HG03469 (cell line): ENCODE results near the gene IPO4.
"Not testable (repeated sequence)": the region's sequence is repeated elsewhere in the genome, so short reads cannot be mapped to it uniquely, and the experiment has no call there.

Experiments used
- ATAC-seq: cut with Tn5 transposase; IDR thresholded peaks from one replicate; pipeline ENCODE4 v1.9.1; 2021; ENCODE audit warnings: mild to moderate bottlenecking, moderate library complexity, moderate number of reproducible peaks; ENCODE audit not compliant: unreplicated experiment

Gene IPO4

GRCh38 chr14:24215495-24216344 lies 27.1 kb upstream of the IPO4 start, which contains the start of gene MDP1:
MDP1 (minus strand) TSS chr14:24216066; CDS start chr14:24215955, 111 bp downstream.
- ATAC-seq = peak; percentile 54

- no peak for ATAC-seq
These were observed 25.4 kb upstream of the IPO4 start for GRCh38 chr14:24213866-24214662.

- ATAC-seq = peak; percentile 54
These were observed 24.6 kb upstream of the IPO4 start, which contains the start of gene CHMP4A for GRCh38 chr14:24212924-24213865. CHMP4A (minus strand) TSS chr14:24213488; CDS start chr14:24213439, 49 bp downstream.

- no peak for ATAC-seq
These were observed 22.7 kb upstream of the IPO4 start for GRCh38 chr14:24211311-24211710.

GRCh38 chr14:24207625-24208024 lies 19.0 kb upstream of the IPO4 start:
- ATAC-seq = no peak

GRCh38 chr14:24207104-24207551 lies 18.5 kb upstream of the IPO4 start:
- ATAC-seq = no peak

GRCh38 chr14:24206260-24207103 lies 17.9 kb upstream of the IPO4 start:
- no peak for ATAC-seq

GRCh38 chr14:24204163-24205146 lies 15.8 kb upstream of the IPO4 start:
- ATAC-seq = no peak

- not testable (repeated sequence) for ATAC-seq
These were observed 14.8 kb upstream of the IPO4 start for GRCh38 chr14:24203249-24203886.

- not testable (repeated sequence) for ATAC-seq
These were observed 13.9 kb upstream of the IPO4 start for GRCh38 chr14:24202538-24202937.

- no peak for ATAC-seq
These were observed 10.4 kb upstream of the IPO4 start for GRCh38 chr14:24198814-24199524.

- no peak for ATAC-seq
These were observed 8.4 kb upstream of the IPO4 start for GRCh38 chr14:24197056-24197450.

- ATAC-seq = no peak
These were observed 7.7 kb upstream of the IPO4 start for GRCh38 chr14:24196071-24197055.

GRCh38 chr14:24195186-24196070 lies 6.8 kb upstream of the IPO4 start, which contains the start of gene TM9SF1:
TM9SF1 (minus strand) TSS chr14:24195441; CDS start chr14:24195019, 422 bp downstream.
- peak; percentile 73 for ATAC-seq

GRCh38 chr14:24194873-24195185 lies 6.2 kb upstream of the IPO4 start:
- no peak for ATAC-seq
